LNCaP clone FGC (cell line): ENCODE results near the gene SOS2.

Source experiments
- DNase-seq: peaks from one replicate; pipeline ENCODE4 v3.0.0-alpha.2; 2011; ENCODE audit warnings: low read depth
- H3K4me3 ChIP-seq: 2 replicates; pipeline ENCODE4 v1.5.1; 2011; ENCODE audit warnings: mild to moderate bottlenecking, low read depth, low read length, control low read depth
- TF ChIP-seq, protein P1 (sequence below): IDR thresholded peaks from 2 replicates; pipeline ENCODE4 v1.5.1; 2012; ENCODE audit warnings: mild to moderate bottlenecking; ENCODE audit not compliant: control insufficient read depth, insufficient read depth; ENCODE audit errors: extremely low read depth

The SOS2 gene

DNA sequence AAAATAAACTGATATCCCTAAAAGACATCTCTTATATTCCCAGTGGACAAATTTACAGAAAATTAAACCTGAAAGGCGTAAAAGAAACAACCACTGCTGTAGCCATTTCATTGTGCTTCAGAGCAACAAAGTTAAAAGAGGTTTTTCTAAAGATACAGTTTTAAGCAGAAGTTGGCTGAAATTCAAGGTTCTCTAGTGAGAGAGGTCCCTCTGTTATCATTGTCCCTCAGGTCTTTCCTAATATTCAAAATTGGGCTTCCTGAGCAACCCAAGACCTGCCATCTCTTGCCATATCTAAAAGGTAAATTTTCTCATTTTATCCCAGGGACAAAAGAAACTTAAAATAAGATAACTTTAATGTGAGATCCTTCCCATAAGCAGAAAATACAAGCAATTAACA lies 10.7 kb upstream of the SOS2 start:
- H3K4me3 ChIP-seq = no peak overlapping the region
- DNase-seq = no peak
- TF ChIP-seq, protein P1, sequence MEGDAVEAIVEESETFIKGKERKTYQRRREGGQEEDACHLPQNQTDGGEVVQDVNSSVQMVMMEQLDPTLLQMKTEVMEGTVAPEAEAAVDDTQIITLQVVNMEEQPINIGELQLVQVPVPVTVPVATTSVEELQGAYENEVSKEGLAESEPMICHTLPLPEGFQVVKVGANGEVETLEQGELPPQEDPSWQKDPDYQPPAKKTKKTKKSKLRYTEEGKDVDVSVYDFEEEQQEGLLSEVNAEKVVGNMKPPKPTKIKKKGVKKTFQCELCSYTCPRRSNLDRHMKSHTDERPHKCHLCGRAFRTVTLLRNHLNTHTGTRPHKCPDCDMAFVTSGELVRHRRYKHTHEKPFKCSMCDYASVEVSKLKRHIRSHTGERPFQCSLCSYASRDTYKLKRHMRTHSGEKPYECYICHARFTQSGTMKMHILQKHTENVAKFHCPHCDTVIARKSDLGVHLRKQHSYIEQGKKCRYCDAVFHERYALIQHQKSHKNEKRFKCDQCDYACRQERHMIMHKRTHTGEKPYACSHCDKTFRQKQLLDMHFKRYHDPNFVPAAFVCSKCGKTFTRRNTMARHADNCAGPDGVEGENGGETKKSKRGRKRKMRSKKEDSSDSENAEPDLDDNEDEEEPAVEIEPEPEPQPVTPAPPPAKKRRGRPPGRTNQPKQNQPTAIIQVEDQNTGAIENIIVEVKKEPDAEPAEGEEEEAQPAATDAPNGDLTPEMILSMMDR = no peak

DNA sequence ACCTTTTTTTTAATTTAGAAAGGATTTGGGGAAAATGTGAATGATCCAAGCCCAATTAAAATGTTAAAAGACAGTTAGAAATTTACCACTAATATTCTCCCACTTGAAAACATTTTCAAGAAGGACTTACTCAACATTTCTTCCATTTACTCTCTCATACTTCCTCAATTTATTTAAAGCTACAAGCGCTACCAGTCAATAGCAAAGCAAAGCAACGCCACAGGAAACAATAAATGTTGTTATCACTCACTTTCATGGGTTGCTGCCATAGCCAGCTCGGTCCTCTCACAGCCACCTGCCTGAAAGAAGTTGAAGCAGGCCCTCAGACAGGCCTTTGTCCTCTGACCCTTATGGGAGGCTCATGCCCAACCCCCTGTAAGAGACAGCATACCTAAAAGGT lies 6.0 kb upstream of the SOS2 start:
- H3K4me3 ChIP-seq = no peak overlapping the region
- TF ChIP-seq, protein P1 = no peak
- no peak for DNase-seq

DNA sequence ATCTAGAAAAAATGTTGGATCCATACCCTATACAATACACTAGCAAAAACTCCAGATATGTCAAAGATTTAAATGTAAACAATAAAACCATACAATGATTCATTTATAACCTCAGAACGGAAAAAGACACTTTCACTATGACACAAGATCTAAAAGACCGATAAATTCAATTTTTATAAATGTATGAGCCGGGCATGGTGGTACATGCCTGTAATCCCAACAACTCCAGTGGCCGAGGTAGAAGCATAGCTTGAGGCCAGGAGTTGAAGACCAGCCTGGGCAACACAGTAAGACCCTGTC lies 2.5 kb upstream of the SOS2 start:
- no peak for DNase-seq
- TF ChIP-seq, protein P1 = no peak
- no peak overlapping the region for H3K4me3 ChIP-seq

DNA sequence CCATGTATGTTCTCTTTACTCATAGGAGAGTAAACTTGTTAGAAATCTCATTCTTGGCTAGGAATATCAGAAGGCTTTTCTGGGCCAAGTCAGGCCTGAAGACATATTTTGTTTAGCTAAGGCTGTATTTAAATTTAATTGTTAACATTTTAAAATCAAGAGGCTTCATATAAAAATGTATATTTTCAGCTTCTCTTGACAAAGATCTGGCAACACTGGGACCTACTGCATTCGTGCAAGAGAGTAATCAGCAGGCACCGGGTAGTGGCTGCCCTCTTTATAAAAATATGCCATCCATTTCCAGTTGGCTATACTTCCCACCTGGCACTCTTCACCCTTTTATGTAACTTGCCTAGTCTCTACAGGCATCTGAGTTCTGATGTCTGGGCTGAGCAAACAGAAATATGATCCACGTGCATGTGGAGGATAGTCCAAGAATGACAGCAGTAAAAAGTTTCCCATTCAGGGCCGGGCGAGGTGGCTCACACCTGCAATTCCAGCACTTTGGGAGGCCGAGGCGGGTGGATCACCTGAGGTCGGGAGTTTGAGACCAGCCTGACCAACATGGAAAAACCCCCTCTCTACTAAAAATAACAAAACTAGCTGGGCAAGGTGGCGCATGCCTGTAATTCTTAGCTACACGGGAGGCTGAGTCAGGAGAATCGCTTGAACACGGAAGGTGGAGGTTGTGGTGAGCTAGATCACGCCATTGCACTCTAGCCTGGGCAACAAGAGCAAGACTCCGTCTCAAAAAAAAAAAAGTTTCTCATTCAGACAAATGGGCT lies 2.0 kb upstream of the SOS2 start:
- TF ChIP-seq, protein P1 = no peak
- DNase-seq = peak; percentile 90

DNA sequence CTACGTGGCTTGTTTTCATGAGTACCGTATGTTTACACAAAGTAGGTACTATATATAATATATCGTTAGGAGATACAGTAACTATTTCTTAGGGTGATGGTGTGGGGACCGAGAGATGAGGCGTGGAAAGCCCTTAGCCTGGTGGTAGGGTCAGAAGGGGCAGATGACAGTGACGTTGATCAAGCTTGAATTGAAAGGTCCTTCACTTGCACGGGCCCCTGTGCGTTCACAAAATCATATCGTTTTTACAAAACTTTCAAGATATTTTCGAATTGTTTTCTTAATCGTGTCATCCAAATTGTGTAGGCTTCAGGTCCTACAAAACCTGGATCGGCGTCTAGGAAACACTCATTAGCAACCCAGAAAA lies 881 bp upstream of the SOS2 start:
- H3K4me3 ChIP-seq = peak overlapping the region; percentile 85
- no peak for DNase-seq
- TF ChIP-seq, protein P1 = no peak

More for the DNA sequence above, 2.0 kb upstream of the SOS2 start:
- no peak overlapping the region for H3K4me3 ChIP-seq

DNA sequence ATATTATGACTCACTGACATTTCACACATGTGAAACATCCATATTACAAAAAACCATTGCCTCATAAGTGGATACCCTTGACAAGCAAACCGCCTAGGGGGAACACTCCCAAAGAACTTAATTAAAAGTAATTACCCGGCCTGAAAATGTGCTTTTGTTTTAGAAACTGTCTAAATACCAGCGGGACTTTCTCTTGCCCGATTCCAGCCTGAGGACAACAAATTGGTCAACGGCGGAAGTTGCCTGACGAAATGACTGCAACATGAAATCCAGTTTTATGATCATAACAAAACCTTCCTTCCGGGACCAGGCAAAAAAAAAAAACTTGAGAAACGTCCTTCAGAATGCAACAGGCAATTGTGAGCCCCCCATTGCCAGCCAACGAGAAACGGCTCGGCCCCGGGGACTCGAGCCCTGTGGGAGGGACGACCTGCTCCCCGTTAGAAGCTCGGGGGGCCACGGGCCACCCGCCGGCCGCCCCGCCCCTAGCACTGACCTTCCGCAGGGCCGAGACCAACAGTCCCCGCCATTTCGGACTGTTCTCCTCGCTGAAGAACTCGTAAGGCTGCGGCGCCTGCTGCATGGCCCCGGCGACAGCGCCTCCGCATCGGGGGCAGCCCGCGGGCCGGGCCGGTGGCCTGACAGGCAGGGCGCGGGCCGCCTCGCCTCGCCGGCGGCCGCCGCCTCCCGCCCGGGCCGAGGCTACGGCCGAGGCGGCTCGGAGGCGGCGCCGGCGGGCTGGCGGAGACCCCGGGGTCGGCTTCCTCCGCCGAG lies 490 bp downstream of the SOS2 start:
- TF ChIP-seq, protein P1 = no peak
- no peak for DNase-seq
- peak overlapping the region; percentile 85 for H3K4me3 ChIP-seq
